OCI-LY3 (cell line): Measurements from ENCODE around the gene HNRNPLL.
A peak's percentile ranks its signal among the peaks of the same experiment; 100 is the strongest.
"Not testable (repeated sequence)": the region's sequence is repeated elsewhere in the genome, so short reads cannot be mapped to it uniquely, and the experiment has no call there.

Experiments used
- H2AFZ ChIP-seq: fragments of 200-600, 300-600 bp; shearing (Covaris generic); 2 replicates; pipeline ENCODE4 v1.6.0; 2014; ENCODE audit warnings: antibody characterized with exemption, low read depth, low read length
- H3K27ac ChIP-seq: fragments of 200-600, 300-600 bp; sonication (generic); 2 replicates; pipeline ENCODE4 v1.5.1; 2014; ENCODE audit warnings: mild to moderate bottlenecking, low read length, moderate library complexity, mixed read lengths
- H3K27me3 ChIP-seq: fragments of 200-600, 300-600 bp; sonication (generic); 2 replicates; pipeline ENCODE4 v1.6.1; 2014; ENCODE audit warnings: low read depth, low read length, mixed read lengths
- H3K36me3 ChIP-seq: fragments of 200-600, 300-600 bp; sonication (generic); replicated peaks from 2 replicates; pipeline ENCODE3; 2014; ENCODE audit warnings: low read depth, low read length, mixed read lengths
- H3K4me1 ChIP-seq: fragments of 300-600, 200-600 bp; sonication (generic); 2 replicates; pipeline ENCODE4 v1.6.1; 2014; ENCODE audit warnings: low read length, mixed read lengths
- H3K4me2 ChIP-seq: fragments of 200-600, 300-600 bp; sonication (generic); 2 replicates; pipeline ENCODE4 v1.6.1; 2014; ENCODE audit warnings: low read length, mixed read lengths
- H3K4me3 ChIP-seq: fragments of 300-600, 200-600 bp; sonication (generic); 2 replicates; pipeline ENCODE4 v1.5.1; 2014; ENCODE audit warnings: antibody characterized with exemption, mild to moderate bottlenecking, low read length, moderate library complexity
- H3K79me2 ChIP-seq: fragments of 300-600, 200-600 bp; shearing (Covaris generic); 2 replicates; pipeline ENCODE4 v1.6.1; 2014; ENCODE audit warnings: mild to moderate bottlenecking, low read length, mixed read lengths
- H3K9ac ChIP-seq: fragments of 300-600, 200-600 bp; shearing (Covaris generic); 2 replicates; pipeline ENCODE4 v1.6.0; 2014; ENCODE audit warnings: mild to moderate bottlenecking, low read length, moderate library complexity
- H3K9me3 ChIP-seq: fragments of 200-600, 300-600 bp; shearing (Covaris generic); 2 replicates; pipeline ENCODE4 v1.6.1; 2014; ENCODE audit warnings: low read length, mixed read lengths; ENCODE audit not compliant: insufficient read depth
- H4K20me1 ChIP-seq: fragments of 200-600, 300-600 bp; sonication (generic); 2 replicates; pipeline ENCODE4 v1.6.1; 2016; ENCODE audit warnings: low read length, mixed read lengths; ENCODE audit not compliant: insufficient read depth
- EZH2phosphoT487 ChIP-seq: fragments of 200-600 bp; shearing (Covaris generic); IDR thresholded peaks from 2 replicates; pipeline ENCODE4 v1.6.1; 2018; ENCODE audit warnings: antibody characterized with exemption, mixed run types, low read depth
- TF ChIP-seq, protein P1 (sequence below): fragments of 200-600, 300-600 bp; sonication (generic); IDR thresholded peaks from 2 replicates; pipeline ENCODE4 v1.5.1; 2014; ENCODE audit warnings: antibody characterized with exemption, low read length, low read depth

The HNRNPLL gene

DNA sequence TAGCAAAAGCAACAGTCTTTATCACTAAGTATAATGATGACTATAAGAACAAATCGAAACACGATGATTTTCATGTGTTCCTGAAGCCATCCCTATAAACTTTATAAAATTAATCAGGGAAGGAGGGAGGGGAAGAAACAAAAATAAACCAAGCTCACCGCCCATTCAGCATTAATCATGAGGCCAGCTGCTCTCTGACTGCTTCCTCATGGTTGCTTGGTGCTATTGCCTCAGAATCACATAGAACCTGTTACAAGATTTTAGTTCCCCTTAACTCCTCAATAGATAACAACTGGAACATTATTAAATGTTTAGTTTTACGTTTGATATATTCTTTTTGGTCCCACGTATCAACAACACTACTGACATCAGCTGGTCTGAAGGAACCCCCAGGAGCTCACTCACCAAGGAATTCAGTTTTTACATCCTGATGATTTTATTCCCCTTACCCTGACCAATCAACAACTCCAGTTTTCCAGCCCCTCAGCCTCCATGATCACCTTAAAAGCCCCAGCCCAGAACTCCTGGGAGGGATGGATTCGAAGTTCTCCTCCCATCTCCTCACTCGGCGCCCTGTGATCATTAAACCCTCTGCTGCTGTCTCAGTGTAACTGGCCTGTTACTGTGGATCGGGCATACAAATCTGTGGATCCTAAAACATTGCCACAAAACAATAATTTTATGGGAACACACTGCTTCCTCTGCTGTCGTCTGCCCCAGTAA is 10.6 kb upstream of the HNRNPLL start:
- Histone ChIP-seq H3K9me3 (0 out of 2 replicates have a peak, but pooled peaks cover 6% of the 10 kb centered on the region), H3K4me3 (0 out of 2 replicates have a peak overlapping the region, but pooled peaks have one; percentile 8), H3K4me1 (peaks cover 59% of the 10 kb centered on the region), H3K36me3 (peaks cover 3% of the 10 kb centered on the region), H3K4me2 (peak overlapping the region; percentile 49), H3K27ac (no peak overlapping the region), H3K27me3 (peaks cover 62% of the 10 kb centered on the region), H3K9ac (no peak overlapping the region), H3K79me2 (no peaks in the 10 kb centered on the region), H2AFZ (no peak overlapping the region), H4K20me1 (no peaks in the 10 kb centered on the region)
- TF ChIP-seq, protein P1, sequence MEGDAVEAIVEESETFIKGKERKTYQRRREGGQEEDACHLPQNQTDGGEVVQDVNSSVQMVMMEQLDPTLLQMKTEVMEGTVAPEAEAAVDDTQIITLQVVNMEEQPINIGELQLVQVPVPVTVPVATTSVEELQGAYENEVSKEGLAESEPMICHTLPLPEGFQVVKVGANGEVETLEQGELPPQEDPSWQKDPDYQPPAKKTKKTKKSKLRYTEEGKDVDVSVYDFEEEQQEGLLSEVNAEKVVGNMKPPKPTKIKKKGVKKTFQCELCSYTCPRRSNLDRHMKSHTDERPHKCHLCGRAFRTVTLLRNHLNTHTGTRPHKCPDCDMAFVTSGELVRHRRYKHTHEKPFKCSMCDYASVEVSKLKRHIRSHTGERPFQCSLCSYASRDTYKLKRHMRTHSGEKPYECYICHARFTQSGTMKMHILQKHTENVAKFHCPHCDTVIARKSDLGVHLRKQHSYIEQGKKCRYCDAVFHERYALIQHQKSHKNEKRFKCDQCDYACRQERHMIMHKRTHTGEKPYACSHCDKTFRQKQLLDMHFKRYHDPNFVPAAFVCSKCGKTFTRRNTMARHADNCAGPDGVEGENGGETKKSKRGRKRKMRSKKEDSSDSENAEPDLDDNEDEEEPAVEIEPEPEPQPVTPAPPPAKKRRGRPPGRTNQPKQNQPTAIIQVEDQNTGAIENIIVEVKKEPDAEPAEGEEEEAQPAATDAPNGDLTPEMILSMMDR: no peak
- no peak for TF ChIP-seq EZH2phosphoT487

DNA sequence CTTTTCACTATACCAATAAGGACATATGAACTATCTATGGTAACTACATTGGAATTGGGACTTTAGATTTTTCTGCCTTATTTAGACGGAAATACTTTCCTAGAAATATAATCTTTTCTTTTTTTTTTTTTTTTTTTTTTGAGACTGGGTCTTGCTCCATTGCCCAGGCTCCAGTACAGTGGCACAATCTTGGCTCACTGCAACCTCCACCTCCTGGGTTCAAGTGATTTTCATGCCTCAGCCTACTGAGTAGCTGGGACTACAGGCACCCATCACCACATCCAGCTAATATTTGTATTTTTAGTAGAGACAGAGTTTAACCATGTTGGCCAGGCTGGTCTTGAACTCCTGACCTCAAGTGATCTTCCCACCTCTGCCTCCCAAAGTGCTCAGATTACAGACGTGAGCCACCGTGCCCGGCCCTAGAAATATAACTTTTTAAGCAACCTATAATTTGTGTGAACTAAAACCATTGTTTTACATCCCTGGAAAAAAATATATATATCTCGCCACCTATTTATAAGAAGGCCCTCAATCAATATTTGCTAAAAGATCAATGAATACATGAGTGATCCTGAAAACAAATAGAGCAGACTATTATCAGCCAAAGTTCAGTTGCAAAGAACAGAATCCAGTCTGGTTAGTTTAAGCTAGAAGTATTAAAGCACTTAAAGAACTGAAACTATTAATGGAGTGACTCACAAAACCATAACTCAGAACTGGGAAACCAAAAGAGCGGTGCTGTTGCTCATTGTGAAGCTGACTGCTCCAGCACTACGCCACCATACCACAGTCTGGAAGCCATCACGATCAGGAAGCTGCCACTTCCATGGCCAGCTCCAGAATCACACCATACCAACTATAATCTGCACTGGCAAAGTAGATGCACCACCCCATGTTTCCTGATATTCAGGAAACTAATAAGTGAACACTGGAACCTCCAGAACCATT is 8.4 kb upstream of the HNRNPLL start:
- Histone ChIP-seq H3K27ac (no peak overlapping the region), H3K79me2 (no peaks in the 10 kb centered on the region), H2AFZ (no peak overlapping the region), H3K36me3 (peaks cover 3% of the 10 kb centered on the region), H3K4me3 (peak overlapping the region; percentile 48), H3K9ac (no peak overlapping the region), H4K20me1 (no peaks in the 10 kb centered on the region), H3K4me2 (peak overlapping the region; percentile 75), H3K4me1 (peaks cover 67% of the 10 kb centered on the region), H3K27me3 (peaks cover 51% of the 10 kb centered on the region), H3K9me3 (0 out of 2 replicates have a peak, but pooled peaks cover 6% of the 10 kb centered on the region)
- TF ChIP-seq, protein P1: peak; percentile 9; the same call in 1 of the 2 replicates
- no peak for TF ChIP-seq EZH2phosphoT487

DNA sequence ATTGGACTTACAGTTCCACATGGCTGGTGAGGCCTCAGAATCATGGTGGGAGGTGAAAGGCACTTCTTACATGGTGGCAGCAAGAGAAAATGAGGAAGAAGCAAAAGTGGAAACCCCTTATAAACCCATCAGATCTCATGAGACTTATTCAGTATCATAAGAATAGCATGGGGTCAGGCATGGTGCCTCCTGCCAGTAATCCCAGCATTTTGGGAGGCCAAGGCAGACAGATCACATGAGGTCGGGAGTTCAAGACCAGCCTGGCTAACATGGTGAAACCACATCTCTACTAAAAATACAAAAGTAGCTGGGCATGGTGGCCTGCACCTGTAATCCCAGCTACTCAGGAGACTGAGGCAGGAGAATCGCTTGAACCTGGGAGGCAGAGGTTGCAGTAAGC is 6.5 kb upstream of the HNRNPLL start:
- peaks cover 47% of the 10 kb centered on the region for H3K27me3 ChIP-seq
- H3K9ac ChIP-seq, H2AFZ ChIP-seq, H3K4me2 ChIP-seq, H3K27ac ChIP-seq, H4K20me1 ChIP-seq, H3K79me2 ChIP-seq, H3K36me3 ChIP-seq, H3K9me3 ChIP-seq, H3K4me3 ChIP-seq: not testable (repeated sequence)
- peaks cover 48% of the 10 kb centered on the region for H3K4me1 ChIP-seq

DNA sequence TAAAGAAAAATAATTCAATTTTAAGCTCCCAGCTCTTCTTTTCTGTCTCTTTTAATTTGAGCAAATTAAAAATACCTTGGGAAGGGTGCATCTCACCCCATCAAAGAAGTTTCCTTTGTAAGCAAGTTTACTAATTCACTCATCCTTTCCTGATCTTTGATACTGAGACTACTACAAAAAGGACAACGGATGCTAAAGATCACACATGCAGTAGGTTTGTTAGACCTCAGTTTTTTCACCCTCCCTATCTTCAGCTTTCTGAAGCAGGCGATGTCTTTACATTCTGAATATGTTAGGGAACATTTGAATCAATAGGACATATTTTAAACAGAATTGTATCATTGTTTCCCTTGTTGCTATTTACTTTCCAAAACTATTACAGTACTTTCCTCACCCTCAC is 6.0 kb upstream of the HNRNPLL start:
- TF ChIP-seq, protein P1: no peak
- TF ChIP-seq EZH2phosphoT487: no peak
- no peak overlapping the region for H3K4me3 ChIP-seq

More for the DNA sequence above, 6.0 kb upstream of the HNRNPLL start:
- Histone ChIP-seq H3K9ac (no peak overlapping the region), H3K36me3 (peaks cover 3% of the 10 kb centered on the region), H3K4me1 (peaks cover 47% of the 10 kb centered on the region), H2AFZ (no peak overlapping the region), H3K4me2 (no peak overlapping the region), H3K27ac (no peak overlapping the region), H3K27me3 (peaks cover 43% of the 10 kb centered on the region), H4K20me1 (no peaks in the 10 kb centered on the region), H3K9me3 (0 out of 2 replicates have a peak, but pooled peaks cover 6% of the 10 kb centered on the region), H3K79me2 (no peaks in the 10 kb centered on the region)
